CD4-positive, alpha-beta T cell (primary cell): Measurements from ENCODE around the gene NAT9. TPM values are rescaled to one million over a fixed set of nuclear protein-coding genes. Genes with fewer than 3 reads are reported as not detected.

ENCODE experiments used
- ATAC-seq: fragments of 200-7000 bp; cut with Tn5 transposase; one replicate; pipeline ENCODE4 v1.10.0; 2022; ENCODE audit warnings: mild to moderate bottlenecking; ENCODE audit not compliant: poor library complexity
- CTCF ChIA-PET: fragments of 350-600 bp; sonication (Branson Sonifier 250); formaldehyde crosslinking; loops from one replicate; lab custom pipeline; 2021; ENCODE audit warnings: antibody characterized with exemption, inconsistent platforms; lab: Charles Lee
- POLR2A ChIA-PET: fragments of 350-600 bp; sonication (Branson Sonifier 250); formaldehyde crosslinking; loops from one replicate; lab custom pipeline; 2021; ENCODE audit warnings: antibody characterized with exemption, inconsistent platforms; lab: Charles Lee
- DNase-seq, 14 experiments: peaks; one replicate each; pipeline ENCODE4 v3.0.0-alpha.2; 2013 to 2020; ENCODE audit warnings: mixed read lengths in 2 of 14
- H3K27ac ChIP-seq, 2 donors: one replicate each; pipeline versions ENCODE4 v1.5.1 to v1.7.0; 2013; ENCODE audit warnings: low read length in 2 of 2, low read depth in 1 of 2, mild to moderate bottlenecking in 1 of 2
- H3K27me3 ChIP-seq, 2 experiments: 1 replicate in 1 of 2; 2 replicates in 1 of 2; pipeline versions ENCODE4 v1.6.1 to v1.7.0; 2013; ENCODE audit warnings: low read length in 2 of 2, control low read depth in 1 of 2, mild to moderate bottlenecking in 1 of 2, moderate library complexity in 1 of 2; ENCODE audit not compliant: insufficient read depth in 2 of 2, control insufficient read depth in 1 of 2
- H3K36me3 ChIP-seq: one replicate; pipeline ENCODE4 v1.6.1; 2013; ENCODE audit warnings: low read length, control low read depth; ENCODE audit not compliant: insufficient read depth
- H3K4me1 ChIP-seq: one replicate; pipeline ENCODE4 v1.6.1; 2013; ENCODE audit warnings: low read length, control low read depth; ENCODE audit not compliant: insufficient read depth
- H3K4me3 ChIP-seq: one replicate; pipeline ENCODE4 v1.5.1; 2013; ENCODE audit warnings: mild to moderate bottlenecking, low read length, moderate library complexity
- H3K9me3 ChIP-seq, 2 experiments: 1 replicate in 1 of 2; 2 replicates in 1 of 2; pipeline versions ENCODE4 v1.6.1 to v1.7.0; 2013; ENCODE audit warnings: low read length in 2 of 2, mild to moderate bottlenecking in 2 of 2, control low read depth in 1 of 2, moderate library complexity in 1 of 2; ENCODE audit not compliant: control insufficient read depth in 1 of 2, insufficient read depth in 1 of 2
- H3K27ac Mint-ChIP-seq: one replicate; pipeline ENCODE4 v1.8.0; 2020; ENCODE audit warnings: mixed read lengths
- H3K27me3 Mint-ChIP-seq: one replicate; pipeline ENCODE4 v1.8.0; 2021; ENCODE audit warnings: mixed read lengths
- H3K36me3 Mint-ChIP-seq: one replicate; pipeline ENCODE4 v1.8.0; 2021; ENCODE audit warnings: low read depth, mixed read lengths
- H3K4me1 Mint-ChIP-seq: one replicate; pipeline ENCODE4 v1.8.0; 2021; ENCODE audit warnings: low read depth, mixed read lengths
- H3K4me3 Mint-ChIP-seq: one replicate; pipeline ENCODE4 v1.8.0; 2020; ENCODE audit warnings: mild to moderate bottlenecking, mixed read lengths
- H3K9me3 Mint-ChIP-seq: one replicate; pipeline ENCODE4 v1.8.0; 2020; ENCODE audit warnings: mixed read lengths
- CTCF ChIP-seq: fragments of 200-600 bp; IDR thresholded peaks from one replicate; pipeline ENCODE4 v1.8.0; 2022; ENCODE audit warnings: antibody characterized with exemption, mild to moderate bottlenecking
- intact Hi-C, 2 experiments: fragments of 100-400 bp; cut with DNase I in 1 of 2; cut with micrococcal nuclease in 1 of 2; formaldehyde crosslinking; loops; one replicate each; pipeline versions ENCODE4 v1.15.1 to v1.9.0; 2023 to 2025; cut with DNase I, micrococcal nuclease
- total RNA-seq, 174 experiments: library from RNA in 2 of 174; stranded (reverse) in 2 of 174; gene quantifications; one replicate each; pipeline ENCODE4 v1.2.3 and lab custom pipeline; 2021 to 2026

Gene NAT9
- total RNA-seq, 2 experiments from 2014 or later, result 34.6 to 38.2 TPM

GRCh38 chr17:74754832-74755231 lies 21.3 kb downstream of the NAT9 start:
- Histone ChIP-seq H3K4me1 (peaks cover 91% of the 10 kb centered on the region), H3K36me3 (peaks cover 44% of the 10 kb centered on the region), H3K9me3 (no peaks in the 10 kb centered on the region), H3K4me3 (no peak overlapping the region), H3K27ac (peak overlapping the region; percentile 3 to 9), H3K27me3 (no peaks in the 10 kb centered on the region)
- Mint-ChIP-seq H3K4me1 (peaks cover 91% of the 10 kb centered on the region), H3K27ac (peak overlapping the region; percentile 94), H3K9me3 (no peaks in the 10 kb centered on the region), H3K36me3 (peaks cover 49% of the 10 kb centered on the region), H3K4me3 (peak overlapping the region; percentile 62), H3K27me3 (no peaks in the 10 kb centered on the region)
- DNase-seq (no peak), ATAC-seq (no peak)
- POLR2A ChIA-PET, result interaction anchor here (0.8 to 1.5 kb wide), 6 partner anchors 9 to 20 kb away, joined by 4 to 8 read pairs (median 5); partner anchors contain the start of gene RAB37
- CTCF ChIA-PET, result interaction anchor here (0.6 to 2.0 kb wide), 2 partner anchors 16 to 203 kb away, joined by 3 to 6 read pairs; no protein-coding TSS in a partner anchor
- intact Hi-C loops, result no loop called here
- no peak for TF ChIP-seq CTCF

GRCh38 chr17:74752822-74753401 lies 23.2 kb downstream of the NAT9 start:
- Histone ChIP-seq H3K9me3 (no peaks in the 10 kb centered on the region), H3K27ac (peak overlapping the region; percentile 42 to 55), H3K4me1 (peaks cover 74% of the 10 kb centered on the region), H3K36me3 (peaks cover 44% of the 10 kb centered on the region), H3K27me3 (no peaks in the 10 kb centered on the region), H3K4me3 (peak overlapping the region; percentile 98)
- ChIA-PET POLR2A (interaction anchor here (1.3 to 9.0 kb wide), 4 partner anchors 15 to 27 kb away, joined by 4 to 89 read pairs (median 20); partner anchors contain the start of gene RAB37), CTCF (no interaction called here)
- peak overlapping the region; percentile 94 for H3K27ac Mint-ChIP-seq
- intact Hi-C loops, result no loop called here
- ATAC-seq (no peak), DNase-seq (no peak)
- peaks cover 49% of the 10 kb centered on the region for H3K36me3 Mint-ChIP-seq
- no peak for TF ChIP-seq CTCF
- no peaks in the 10 kb centered on the region for H3K9me3 Mint-ChIP-seq
- peak overlapping the region; percentile 92 for H3K4me3 Mint-ChIP-seq
- no peaks in the 10 kb centered on the region for H3K27me3 Mint-ChIP-seq
- H3K4me1 Mint-ChIP-seq, result peaks cover 75% of the 10 kb centered on the region

- peak overlapping the region; percentile 42 to 55 for H3K27ac ChIP-seq
- H3K9me3 ChIP-seq, result no peaks in the 10 kb centered on the region
- intact Hi-C loops, result no loop called here
- H3K36me3 ChIP-seq, result peaks cover 43% of the 10 kb centered on the region
- no peaks in the 10 kb centered on the region for H3K27me3 ChIP-seq
- peaks cover 72% of the 10 kb centered on the region for H3K4me1 Mint-ChIP-seq
- ATAC-seq (no peak), DNase-seq (no peak)
- H3K27me3 Mint-ChIP-seq, result no peaks in the 10 kb centered on the region
- peaks cover 49% of the 10 kb centered on the region for H3K36me3 Mint-ChIP-seq
- no peak for TF ChIP-seq CTCF
- H3K4me1 ChIP-seq, result peaks cover 74% of the 10 kb centered on the region
- H3K9me3 Mint-ChIP-seq, result no peaks in the 10 kb centered on the region
- CTCF ChIA-PET, result interaction anchor here (2.2 kb wide), 1 partner anchor 15 kb away, joined by 7 read pairs; the partner anchor contains the start of gene RAB37
- H3K4me3 ChIP-seq, result peak overlapping the region; percentile 98
- peak overlapping the region; percentile 94 for H3K27ac Mint-ChIP-seq
- POLR2A ChIA-PET, result interaction anchor here (1.3 to 9.0 kb wide), 6 partner anchors 7 to 28 kb away, joined by 4 to 89 read pairs (median 18); partner anchors contain the start of genes NAT9 and RAB37
- peak overlapping the region; percentile 92 for H3K4me3 Mint-ChIP-seq
These were observed 23.7 kb downstream of the NAT9 start for GRCh38 chr17:74752415-74752814.
